ENCODE results near the gene NELFCD.

DNA sequence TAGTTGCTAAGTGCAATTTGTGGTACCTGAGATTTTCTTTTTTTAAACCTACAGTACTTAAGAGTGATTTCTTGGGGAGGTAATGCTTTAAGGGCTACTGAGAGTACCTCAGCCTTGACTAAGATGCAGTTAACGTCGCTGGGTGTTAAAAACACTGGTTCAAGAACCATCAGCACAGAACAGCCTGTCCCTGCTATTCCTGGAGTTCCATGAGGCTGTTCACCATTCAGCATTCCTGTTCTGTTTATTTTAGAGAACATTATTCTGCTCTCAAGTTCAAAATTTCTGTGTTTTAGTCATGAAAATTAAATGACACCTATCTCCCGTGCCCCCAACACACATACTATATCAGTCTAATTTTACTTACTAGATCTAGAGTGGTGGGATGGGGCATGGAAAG lies 63.2 kb downstream of the NELFCD start:
- no peak for TF ChIP-seq KLF9 (tag by site-specific recombination; IDR thresholded peaks at IDR 0.05; ENCODE audit: low read depth)
- TF ChIP-seq ZNF501 (tag by site-specific recombination; IDR thresholded peaks at IDR 0.05): no peak
- no peak for TF ChIP-seq ZSCAN30 (tag by site-specific recombination; IDR thresholded peaks at IDR 0.05)
- TF ChIP-seq ZNF366 (tag by site-specific recombination; conservative IDR thresholded peaks at IDR 0.05): no peak
- TF ChIP-seq, protein P1, sequence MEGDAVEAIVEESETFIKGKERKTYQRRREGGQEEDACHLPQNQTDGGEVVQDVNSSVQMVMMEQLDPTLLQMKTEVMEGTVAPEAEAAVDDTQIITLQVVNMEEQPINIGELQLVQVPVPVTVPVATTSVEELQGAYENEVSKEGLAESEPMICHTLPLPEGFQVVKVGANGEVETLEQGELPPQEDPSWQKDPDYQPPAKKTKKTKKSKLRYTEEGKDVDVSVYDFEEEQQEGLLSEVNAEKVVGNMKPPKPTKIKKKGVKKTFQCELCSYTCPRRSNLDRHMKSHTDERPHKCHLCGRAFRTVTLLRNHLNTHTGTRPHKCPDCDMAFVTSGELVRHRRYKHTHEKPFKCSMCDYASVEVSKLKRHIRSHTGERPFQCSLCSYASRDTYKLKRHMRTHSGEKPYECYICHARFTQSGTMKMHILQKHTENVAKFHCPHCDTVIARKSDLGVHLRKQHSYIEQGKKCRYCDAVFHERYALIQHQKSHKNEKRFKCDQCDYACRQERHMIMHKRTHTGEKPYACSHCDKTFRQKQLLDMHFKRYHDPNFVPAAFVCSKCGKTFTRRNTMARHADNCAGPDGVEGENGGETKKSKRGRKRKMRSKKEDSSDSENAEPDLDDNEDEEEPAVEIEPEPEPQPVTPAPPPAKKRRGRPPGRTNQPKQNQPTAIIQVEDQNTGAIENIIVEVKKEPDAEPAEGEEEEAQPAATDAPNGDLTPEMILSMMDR (tag by site-specific recombination; IDR thresholded peaks at IDR 0.05): no peak
- TF ChIP-seq ZBTB1 (tag by site-specific recombination; IDR thresholded peaks at IDR 0.05): no peak
- no peak for TF ChIP-seq ZNF223 (tag by site-specific recombination; IDR thresholded peaks at IDR 0.05)
- TF ChIP-seq ZIC2 (tag by site-specific recombination; IDR thresholded peaks at IDR 0.05): no peak
- TF ChIP-seq ZBTB48 (tag by site-specific recombination; IDR thresholded peaks at IDR 0.05): no peak
- TF ChIP-seq ZFP69B (tag by site-specific recombination; IDR thresholded peaks at IDR 0.05): no peak
- no peak for TF ChIP-seq TCF7L2 (IDR thresholded peaks at IDR 0.05; ENCODE audit: borderline replicate concordance, low read depth, low read length)

All from HEK293 (cell line).